ENCODE results near the gene MDK. TPM values are rescaled to one million over a fixed set of nuclear protein-coding genes. Genes with fewer than 3 reads are reported as not detected.

The MDK gene
- total RNA-seq, 1 donor from 2014 or later, result 26.1 TPM

DNA sequence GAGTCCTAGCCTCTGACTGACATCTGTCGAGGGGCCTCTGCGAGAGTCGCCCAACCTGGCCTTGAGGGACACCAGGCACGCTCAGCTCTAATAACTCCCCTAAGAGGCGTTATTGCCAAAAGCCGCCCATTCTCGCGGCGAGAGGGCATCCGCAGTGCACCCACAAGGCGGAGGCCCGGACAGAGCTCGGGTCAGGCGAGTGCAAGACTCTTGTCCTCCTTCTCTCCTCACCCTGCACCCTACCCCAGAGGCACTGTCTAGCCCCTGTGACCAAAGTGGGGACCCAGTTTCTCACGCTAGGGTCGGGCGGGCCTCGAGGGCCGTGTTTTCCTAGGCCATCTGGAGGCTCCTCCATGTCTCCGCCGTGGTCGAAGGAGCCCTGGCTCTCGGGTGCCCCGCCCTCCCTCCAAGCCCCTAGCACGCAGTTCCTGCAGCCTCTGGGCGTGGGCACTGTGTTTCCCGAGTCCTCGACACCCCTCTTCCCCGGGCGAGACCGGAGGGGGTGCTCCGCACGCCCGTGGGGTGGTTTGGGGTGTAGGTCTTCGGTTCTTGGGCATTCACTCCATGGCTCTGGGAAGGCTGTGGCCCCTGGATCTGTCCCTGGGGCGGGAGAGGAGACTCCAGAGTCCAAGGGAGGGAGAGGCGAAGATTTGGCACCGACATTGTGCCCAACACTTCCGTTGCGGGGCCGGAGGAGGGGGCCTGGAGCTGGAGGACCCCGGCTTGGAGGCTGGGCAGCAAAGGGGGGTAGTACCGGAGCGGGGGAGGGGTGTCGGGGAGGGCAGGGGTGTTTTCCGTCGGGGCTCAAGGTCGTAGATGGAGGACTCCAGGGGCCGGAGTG, 9.1 kb downstream of the MDK start:
- TF ChIP-seq, protein P1, sequence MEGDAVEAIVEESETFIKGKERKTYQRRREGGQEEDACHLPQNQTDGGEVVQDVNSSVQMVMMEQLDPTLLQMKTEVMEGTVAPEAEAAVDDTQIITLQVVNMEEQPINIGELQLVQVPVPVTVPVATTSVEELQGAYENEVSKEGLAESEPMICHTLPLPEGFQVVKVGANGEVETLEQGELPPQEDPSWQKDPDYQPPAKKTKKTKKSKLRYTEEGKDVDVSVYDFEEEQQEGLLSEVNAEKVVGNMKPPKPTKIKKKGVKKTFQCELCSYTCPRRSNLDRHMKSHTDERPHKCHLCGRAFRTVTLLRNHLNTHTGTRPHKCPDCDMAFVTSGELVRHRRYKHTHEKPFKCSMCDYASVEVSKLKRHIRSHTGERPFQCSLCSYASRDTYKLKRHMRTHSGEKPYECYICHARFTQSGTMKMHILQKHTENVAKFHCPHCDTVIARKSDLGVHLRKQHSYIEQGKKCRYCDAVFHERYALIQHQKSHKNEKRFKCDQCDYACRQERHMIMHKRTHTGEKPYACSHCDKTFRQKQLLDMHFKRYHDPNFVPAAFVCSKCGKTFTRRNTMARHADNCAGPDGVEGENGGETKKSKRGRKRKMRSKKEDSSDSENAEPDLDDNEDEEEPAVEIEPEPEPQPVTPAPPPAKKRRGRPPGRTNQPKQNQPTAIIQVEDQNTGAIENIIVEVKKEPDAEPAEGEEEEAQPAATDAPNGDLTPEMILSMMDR (IDR thresholded peaks at IDR 0.05), result no peak
- H3K4me3 ChIP-seq, result no peak overlapping the region
- no peak for ATAC-seq
- intact Hi-C loops (cut with DNase I), result no loop called here
- no peak for DNase-seq
- H3K27me3 ChIP-seq (ENCODE audit: low read depth), result peaks cover 67% of the 10 kb centered on the region
- no peak overlapping the region for H3K27ac ChIP-seq
- H3K36me3 ChIP-seq, result no peaks in the 10 kb centered on the region
- peaks cover 34% of the 10 kb centered on the region for H3K4me1 ChIP-seq
- H3K9me3 ChIP-seq, result no peaks in the 10 kb centered on the region

DNA sequence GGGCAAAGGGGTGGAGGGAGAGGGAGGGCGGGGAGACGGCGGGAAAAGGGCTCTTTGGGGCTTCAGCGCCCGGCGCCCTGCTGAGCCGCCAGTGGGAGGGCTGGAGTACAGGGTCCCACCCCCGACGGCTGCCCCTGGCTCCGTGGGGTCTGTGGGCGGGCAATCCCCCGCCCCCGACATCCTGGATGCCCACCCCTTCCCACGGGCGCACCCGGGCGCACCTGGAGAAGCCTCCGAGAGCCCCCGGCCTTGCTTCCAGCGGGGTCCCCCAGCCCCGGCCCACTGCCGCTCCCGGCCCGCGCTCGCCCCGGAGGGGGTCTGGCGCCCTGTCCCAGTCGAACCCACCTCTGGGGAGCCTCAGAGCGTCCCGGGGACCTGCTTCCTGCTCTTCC, 9.7 kb downstream of the MDK start:
- DNase-seq (no peak), ATAC-seq (no peak)
- Histone ChIP-seq H3K36me3 (no peaks in the 10 kb centered on the region), H3K9me3 (no peaks in the 10 kb centered on the region), H3K4me3 (peak overlapping the region; percentile 46), H3K27ac (no peak overlapping the region), H3K27me3 (ENCODE audit: low read depth) (peaks cover 63% of the 10 kb centered on the region), H3K4me1 (peaks cover 34% of the 10 kb centered on the region)
- TF ChIP-seq, protein P1 (IDR thresholded peaks at IDR 0.05), result no peak
- intact Hi-C loops (cut with DNase I), result no loop called here

DNA sequence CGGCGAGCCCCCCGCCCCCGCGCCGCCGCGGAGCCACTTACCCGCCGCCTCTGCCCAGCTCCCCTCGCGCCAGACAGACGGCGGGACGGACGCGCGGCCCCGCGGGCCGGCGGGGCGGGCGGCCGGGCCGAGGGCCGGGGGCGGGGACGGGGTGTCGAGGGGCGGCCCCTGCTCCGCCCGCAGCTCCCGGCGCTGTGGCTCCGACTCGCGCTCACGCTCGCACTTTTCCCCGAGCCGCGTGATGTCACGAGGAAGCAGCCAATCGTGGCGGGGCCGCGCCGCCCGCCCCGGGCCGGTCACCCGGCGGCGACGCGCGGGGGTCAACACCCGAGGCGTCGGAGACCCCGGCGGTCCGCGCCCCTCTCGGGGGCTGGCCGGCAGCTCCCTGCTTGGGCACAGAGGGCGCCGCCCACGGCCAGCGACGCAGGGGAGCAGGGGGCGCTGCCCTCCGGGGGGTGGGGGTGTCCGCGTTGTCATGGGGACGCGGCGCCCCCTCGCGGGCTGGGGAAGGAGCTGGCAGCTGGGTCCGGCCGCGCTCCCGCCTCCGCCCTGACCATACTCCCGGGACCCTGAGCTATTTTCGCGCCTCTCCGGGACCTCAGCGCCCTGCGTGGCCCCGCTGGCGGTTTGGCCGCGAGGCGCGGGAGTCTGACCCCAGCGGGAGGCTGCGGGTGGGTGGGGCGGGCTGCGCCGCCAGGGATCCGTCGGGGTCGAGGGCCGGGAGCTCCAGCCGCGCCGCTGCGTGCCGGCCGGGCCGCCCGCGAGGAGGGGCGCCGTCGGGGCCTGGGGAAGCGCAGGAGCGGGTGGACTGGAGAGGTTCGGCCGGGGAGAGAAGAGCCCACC, 10.3 kb downstream of the MDK start, which contains the start of gene CHRM4:
Gene CHRM4 (minus strand): TSS at position 199 of the 843 bp plus-strand sequence. CDS start 5,219 bp downstream, outside the sequence.
- Histone ChIP-seq H3K36me3 (peaks cover 4% of the 10 kb centered on the region), H3K9me3 (no peaks in the 10 kb centered on the region), H3K4me1 (peaks cover 34% of the 10 kb centered on the region), H3K4me3 (peak within 1 kb of the TSS; percentile 46), H3K27ac (no peak within 1 kb of the TSS), H3K27me3 (ENCODE audit: low read depth) (peaks cover 57% of the 10 kb centered on the region)
- no peak for ATAC-seq
- TF ChIP-seq, protein P1 (IDR thresholded peaks at IDR 0.05), result no peak
- DNase-seq, result no peak
- intact Hi-C loops (cut with DNase I), result no loop called here

DNA sequence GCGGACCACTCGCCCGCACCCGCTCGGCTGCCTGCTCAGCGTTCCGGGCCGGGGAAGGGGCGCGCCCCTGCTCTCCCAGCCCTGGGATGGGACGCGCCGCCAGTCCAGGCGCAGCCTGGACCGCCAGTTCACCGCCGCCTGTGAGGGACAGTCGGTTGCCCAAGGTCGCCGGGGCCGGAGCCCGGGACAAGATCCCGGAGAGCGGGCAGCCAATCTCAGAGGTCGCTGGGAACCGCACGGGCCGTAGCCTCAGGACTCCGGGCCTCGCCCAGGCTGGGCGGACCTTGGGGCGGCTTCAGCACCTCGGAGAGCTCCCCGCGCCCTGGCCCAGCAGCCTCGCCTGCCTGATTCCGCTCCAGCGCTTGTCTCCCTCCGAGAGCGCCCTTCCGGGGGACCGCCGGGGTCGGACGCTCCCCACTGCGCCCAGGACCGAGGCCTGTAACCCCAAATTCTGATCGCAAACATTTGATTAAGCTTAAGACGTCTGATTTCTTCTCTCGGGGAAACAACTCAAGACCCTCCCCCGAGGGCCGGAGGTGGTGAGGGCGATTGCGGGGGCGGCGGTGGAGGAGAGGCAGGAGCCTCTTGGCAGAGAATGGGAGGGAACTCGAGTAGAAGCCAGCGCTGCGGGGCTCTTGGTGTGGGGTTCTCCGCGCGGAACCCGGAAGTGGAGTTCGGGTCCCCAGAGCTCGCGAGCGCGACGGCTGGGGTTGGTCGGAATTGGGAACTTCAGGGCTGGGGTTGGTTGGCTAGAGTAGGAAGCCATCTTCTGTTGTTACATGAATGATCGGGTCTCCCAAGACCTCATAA, 11.2 kb downstream of the MDK start:
- intact Hi-C loops (cut with DNase I), result no loop called here

More for the DNA sequence above, 11.2 kb downstream of the MDK start:
- H3K4me3 ChIP-seq, result peak overlapping the region; percentile 46
- TF ChIP-seq, protein P1 (IDR thresholded peaks at IDR 0.05), result no peak
- ATAC-seq (peak; percentile 94), DNase-seq (peak; percentile 89)
- H3K27me3 ChIP-seq (ENCODE audit: low read depth), result peaks cover 48% of the 10 kb centered on the region
- H3K27ac ChIP-seq, result no peak overlapping the region
- peaks cover 34% of the 10 kb centered on the region for H3K4me1 ChIP-seq
- H3K9me3 ChIP-seq, result no peaks in the 10 kb centered on the region
- peaks cover 12% of the 10 kb centered on the region for H3K36me3 ChIP-seq

All from lower lobe of right lung (tissue), 2 donors.